Trophoblast cell (in vitro differentiated cells and primary cell): ENCODE data around the gene RB1.
"Not testable (repeated sequence)": the region's sequence is repeated elsewhere in the genome, so short reads cannot be mapped to it uniquely, and the experiment has no call there.

Experiments
- DNase-seq, 2 donors: peaks; one replicate each; pipeline ENCODE4 v3.0.0-alpha.2; 2016
- H2AFZ ChIP-seq: 2 replicates; pipeline ENCODE4 v1.6.1; 2013; ENCODE audit warnings: low read length, moderate library complexity, mild to moderate bottlenecking; ENCODE audit not compliant: insufficient read depth, poor library complexity
- H2AK5ac ChIP-seq: 2 replicates; pipeline ENCODE4 v1.6.1; 2013; ENCODE audit warnings: mild to moderate bottlenecking, low read length
- H2BK120ac ChIP-seq: 2 replicates; pipeline ENCODE4 v1.6.1; 2013; ENCODE audit warnings: low read length, mild to moderate bottlenecking, moderate library complexity; ENCODE audit not compliant: insufficient read depth, poor library complexity
- H2BK12ac ChIP-seq: 2 replicates; pipeline ENCODE4 v1.6.1; 2013; ENCODE audit warnings: mild to moderate bottlenecking, low read length, moderate library complexity
- H2BK5ac ChIP-seq: 2 replicates; pipeline ENCODE4 v1.6.1; 2013; ENCODE audit warnings: low read length, low read depth, moderate library complexity, mild to moderate bottlenecking; ENCODE audit not compliant: poor library complexity
- H3K14ac ChIP-seq: 2 replicates; pipeline ENCODE4 v1.6.1; 2013; ENCODE audit warnings: mild to moderate bottlenecking, low read length
- H3K18ac ChIP-seq: 2 replicates; pipeline ENCODE4 v1.6.1; 2013; ENCODE audit warnings: mild to moderate bottlenecking, low read length
- H3K23ac ChIP-seq: 2 replicates; pipeline ENCODE4 v1.6.1; 2013; ENCODE audit warnings: low read length
- H3K27ac ChIP-seq: 2 replicates; pipeline ENCODE4 v1.5.1; 2013; ENCODE audit warnings: low read depth, mild to moderate bottlenecking, inconsistent platforms, low read length, moderate library complexity
- H3K27me3 ChIP-seq: 2 replicates; pipeline ENCODE4 v1.6.1; 2013; ENCODE audit warnings: inconsistent platforms, mild to moderate bottlenecking, low read length, moderate library complexity; ENCODE audit not compliant: insufficient read depth
- H3K36me3 ChIP-seq, 2 experiments: 1 replicate in 1 of 2; 2 replicates in 1 of 2; pipeline ENCODE4 v1.6.1; 2013; ENCODE audit warnings: low read length in 2 of 2, mild to moderate bottlenecking in 2 of 2, moderate library complexity in 1 of 2; ENCODE audit not compliant: insufficient read depth in 2 of 2, control insufficient read depth in 1 of 2
- H3K4ac ChIP-seq: 2 replicates; pipeline ENCODE4 v1.6.1; 2013; ENCODE audit warnings: low read depth, mild to moderate bottlenecking, low read length, moderate library complexity
- H3K4me1 ChIP-seq, 2 experiments: 1 replicate in 1 of 2; 2 replicates in 1 of 2; pipeline ENCODE4 v1.6.1; 2013; ENCODE audit warnings: low read length in 2 of 2, mild to moderate bottlenecking in 2 of 2, moderate library complexity in 1 of 2; ENCODE audit not compliant: insufficient read depth in 2 of 2, control insufficient read depth in 1 of 2
- H3K4me2 ChIP-seq: 2 replicates; pipeline ENCODE4 v1.6.1; 2013; ENCODE audit warnings: inconsistent platforms, mild to moderate bottlenecking, low read length, moderate library complexity
- H3K4me3 ChIP-seq: 2 replicates; pipeline ENCODE4 v1.5.1; 2013; ENCODE audit warnings: mild to moderate bottlenecking, low read depth, low read length, inconsistent platforms
- H3K79me1 ChIP-seq: one replicate; pipeline ENCODE4 v1.6.1; 2013; ENCODE audit warnings: low read length
- H3K79me2 ChIP-seq: 2 replicates; pipeline ENCODE4 v1.6.1; 2013; ENCODE audit warnings: low read length, mild to moderate bottlenecking; ENCODE audit not compliant: control insufficient read depth, insufficient read depth, poor library complexity
- H3K9ac ChIP-seq: 2 replicates; pipeline ENCODE4 v1.6.1; 2013; ENCODE audit warnings: mild to moderate bottlenecking, low read length
- H3K9me3 ChIP-seq: 2 replicates; pipeline ENCODE4 v1.6.1; 2013; ENCODE audit warnings: low read depth, mild to moderate bottlenecking, control low read depth, inconsistent platforms, low read length; ENCODE audit not compliant: insufficient read depth
- H4K12ac ChIP-seq: 2 replicates; pipeline ENCODE4 v1.6.1; 2013; ENCODE audit warnings: low read depth, mild to moderate bottlenecking, low read length, moderate library complexity
- H4K8ac ChIP-seq: 2 replicates; pipeline ENCODE4 v1.6.1; 2013; ENCODE audit warnings: low read depth, mild to moderate bottlenecking, low read length, moderate library complexity
- H4K91ac ChIP-seq: one replicate; pipeline ENCODE4 v1.6.1; 2013; ENCODE audit warnings: low read depth, mild to moderate bottlenecking, low read length, moderate library complexity
- WGBS: extraction: QIAGEN DNeasy Blood & Tissue Kit; methylation state at CpG from one replicate; pipeline ENCODE4 v1.1.7; 2013; ENCODE audit warnings: missing lambda C conversion rate; ENCODE audit not compliant: insufficient read length, insufficient coverage; ENCODE audit errors: extremely low coverage; 5-methylcytosine and 5-hydroxymethylcytosine counted together

The RB1 gene

DNA sequence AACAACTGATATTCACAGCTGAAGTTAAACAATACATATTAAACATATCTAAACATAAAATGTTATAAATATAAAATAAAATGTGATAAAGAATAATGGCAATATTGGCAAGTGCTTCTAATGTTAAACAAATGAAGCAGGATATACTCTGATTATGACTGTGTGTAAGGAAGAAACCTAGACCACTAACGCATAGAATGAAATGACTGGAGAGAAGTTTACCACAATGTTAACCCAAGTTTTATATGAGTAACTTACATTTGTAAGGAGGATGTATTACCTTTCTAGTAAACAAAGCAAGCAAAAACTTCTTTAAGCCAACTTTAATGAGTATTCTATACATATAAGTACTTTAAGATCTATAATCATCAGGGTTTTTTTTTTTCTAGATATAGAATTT lies 43.0 kb downstream of the RB1 start:
- Histone ChIP-seq H3K27me3 (no peaks in the 10 kb centered on the region), H4K12ac (no peak overlapping the region), H3K9me3 (no peaks in the 10 kb centered on the region), H3K79me1 (no peaks in the 10 kb centered on the region), H2AK5ac (no peak overlapping the region), H3K27ac (no peak overlapping the region), H3K4me2 (no peak overlapping the region), H3K23ac (no peak overlapping the region), H3K4me1 (no peaks in the 10 kb centered on the region), H3K4me3 (no peak overlapping the region), H2AFZ (no peak overlapping the region), H4K8ac (no peak overlapping the region), H3K14ac (no peak overlapping the region), H3K79me2 (no peaks in the 10 kb centered on the region), H2BK5ac (no peak overlapping the region), H3K18ac (no peak overlapping the region), H3K4ac (no peak overlapping the region), H2BK12ac (no peak overlapping the region), H3K9ac (no peak overlapping the region), H2BK120ac (no peak overlapping the region), H3K36me3 (no peaks in the 10 kb centered on the region), H4K91ac (no peak overlapping the region)
- no peak for DNase-seq
- WGBS: no CpG with 5 or more reads among the region's 1 CpG

DNA sequence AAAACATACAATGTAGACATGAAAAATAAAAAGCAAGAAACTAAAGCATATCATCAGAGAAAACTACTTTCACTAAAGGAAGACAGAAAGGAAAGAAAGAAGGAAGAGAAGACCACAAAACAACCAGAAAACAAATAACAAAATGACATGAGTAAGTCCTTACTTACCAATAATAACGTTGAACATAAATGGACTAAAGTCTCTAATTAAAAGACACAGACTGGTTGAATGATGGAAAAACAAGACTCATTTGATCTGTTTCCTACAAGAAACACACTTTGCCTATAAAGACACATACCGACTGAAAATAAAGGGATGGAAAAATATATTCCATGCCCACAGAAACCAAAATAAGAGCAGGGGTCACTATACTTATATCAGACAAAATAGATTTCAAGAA lies 46.0 kb downstream of the RB1 start:
- H4K12ac ChIP-seq: no peak overlapping the region
- H3K79me1 ChIP-seq: no peaks in the 10 kb centered on the region
- H2BK120ac ChIP-seq: no peak overlapping the region
- H2AFZ ChIP-seq: no peak overlapping the region
- WGBS: no CpG with 5 or more reads among the region's 2 CpGs
- H3K4me3 ChIP-seq: no peak overlapping the region
- H2BK5ac ChIP-seq: no peak overlapping the region
- no peak overlapping the region for H3K4me2 ChIP-seq
- H3K27ac ChIP-seq: no peak overlapping the region
- no peak overlapping the region for H3K14ac ChIP-seq
- no peaks in the 10 kb centered on the region for H3K27me3 ChIP-seq
- H3K23ac ChIP-seq: no peak overlapping the region
- DNase-seq: no peak
- H4K8ac ChIP-seq: no peak overlapping the region
- H3K36me3 ChIP-seq: no peaks in the 10 kb centered on the region
- no peaks in the 10 kb centered on the region for H3K79me2 ChIP-seq
- no peak overlapping the region for H2AK5ac ChIP-seq
- H3K4ac ChIP-seq: no peak overlapping the region
- H3K9ac ChIP-seq: no peak overlapping the region
- no peaks in the 10 kb centered on the region for H3K9me3 ChIP-seq
- H2BK12ac ChIP-seq: no peak overlapping the region
- no peaks in the 10 kb centered on the region for H3K4me1 ChIP-seq
- H3K18ac ChIP-seq: no peak overlapping the region
- no peak overlapping the region for H4K91ac ChIP-seq

DNA sequence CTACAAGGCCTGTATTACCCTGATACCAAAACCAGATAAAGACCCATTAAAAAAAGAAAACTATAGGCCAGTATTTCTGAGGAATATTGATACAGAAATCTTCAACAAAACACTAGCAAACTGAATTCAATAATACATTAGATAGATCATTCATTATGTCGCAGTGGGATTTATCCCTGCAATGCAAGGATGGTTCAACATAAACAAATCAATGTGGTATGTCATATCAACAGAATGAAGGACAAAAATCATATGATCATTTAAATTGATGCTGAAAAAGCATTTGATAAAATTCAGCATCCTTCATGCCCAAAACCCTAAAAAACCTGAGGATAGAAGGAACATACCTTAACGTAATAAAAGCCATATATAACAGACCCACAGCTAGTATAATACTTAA lies 50.0 kb downstream of the RB1 start:
- no peaks in the 10 kb centered on the region for H3K27me3 ChIP-seq
- no peak overlapping the region for H3K9ac ChIP-seq
- no peak overlapping the region for H3K23ac ChIP-seq
- no peak overlapping the region for H3K4ac ChIP-seq
- no peak overlapping the region for H3K18ac ChIP-seq
- no peak overlapping the region for H3K14ac ChIP-seq
- no peak overlapping the region for H2BK12ac ChIP-seq
- no CpG with 5 or more reads among the region's 2 CpGs for WGBS
- H3K27ac ChIP-seq: no peak overlapping the region
- H3K4me3 ChIP-seq: no peak overlapping the region
- H3K79me2 ChIP-seq: no peaks in the 10 kb centered on the region
- H2AFZ ChIP-seq: no peak overlapping the region
- H3K9me3 ChIP-seq: no peaks in the 10 kb centered on the region
- H2BK5ac ChIP-seq: no peak overlapping the region
- DNase-seq: no peak
- H4K91ac ChIP-seq: no peak overlapping the region
- no peak overlapping the region for H3K4me2 ChIP-seq
- H3K36me3 ChIP-seq: no peaks in the 10 kb centered on the region
- no peaks in the 10 kb centered on the region for H3K4me1 ChIP-seq
- no peak overlapping the region for H2BK120ac ChIP-seq
- H4K12ac ChIP-seq: no peak overlapping the region
- no peak overlapping the region for H4K8ac ChIP-seq
- H3K79me1 ChIP-seq: no peaks in the 10 kb centered on the region
- no peak overlapping the region for H2AK5ac ChIP-seq

DNA sequence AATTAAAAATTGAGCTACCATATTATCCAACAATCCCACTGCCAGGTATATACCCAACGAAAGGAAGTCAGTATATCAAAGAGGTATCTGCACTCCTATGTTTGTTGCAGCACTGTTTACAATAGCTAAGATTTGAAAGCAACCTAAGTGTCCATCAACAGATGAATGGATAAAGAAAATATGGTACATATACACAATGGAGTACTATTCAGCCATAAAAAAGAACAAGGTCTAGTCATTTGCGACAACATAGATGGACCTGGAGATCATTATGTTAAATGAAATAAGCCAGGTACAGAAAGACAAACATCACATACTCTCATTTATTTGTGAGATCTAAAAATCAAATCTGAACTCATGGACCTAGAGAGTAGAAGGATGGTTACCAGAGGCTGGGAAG lies 52.0 kb downstream of the RB1 start:
- H3K9me3 ChIP-seq, H3K79me1 ChIP-seq, H3K9ac ChIP-seq, H4K8ac ChIP-seq, H3K14ac ChIP-seq, H3K4me2 ChIP-seq, H3K18ac ChIP-seq, DNase-seq, H3K27me3 ChIP-seq, H3K4me1 ChIP-seq, H3K27ac ChIP-seq, H2AFZ ChIP-seq, H4K91ac ChIP-seq, H3K36me3 ChIP-seq, H2BK120ac ChIP-seq, H4K12ac ChIP-seq, H3K79me2 ChIP-seq, H2AK5ac ChIP-seq, H3K4ac ChIP-seq, H2BK5ac ChIP-seq, H3K23ac ChIP-seq, H2BK12ac ChIP-seq, H3K4me3 ChIP-seq: not testable (repeated sequence)
- no CpG with 5 or more reads among the region's 2 CpGs for WGBS
